VCaP (cell line): ENCODE results near the gene SLC5A4.

Experiments used
- H3K27ac ChIP-seq: fragments of 450-650 bp; 2 replicates; pipeline ENCODE4 v1.5.1; 2017
- CTCF ChIP-seq: fragments of 450-650 bp; conservative IDR thresholded peaks from 2 replicates; pipeline ENCODE4 v1.5.1; 2017; ENCODE audit warnings: mild to moderate bottlenecking, moderate library complexity

The SLC5A4 gene

GRCh38 chr22:32226326-32227104, 28.6 kb downstream of the SLC5A4 start:
- no peak for TF ChIP-seq CTCF
- H3K27ac ChIP-seq, result no peak overlapping the region

- no peak for TF ChIP-seq CTCF
- no peak overlapping the region for H3K27ac ChIP-seq
Measured at GRCh38 chr22:32222991-32223390, 32.2 kb downstream of the SLC5A4 start.

- H3K27ac ChIP-seq, result no peak overlapping the region
- TF ChIP-seq CTCF, result no peak
Measured at GRCh38 chr22:32219026-32219425, 36.1 kb downstream of the SLC5A4 start.

GRCh38 chr22:32218470-32218869, 36.7 kb downstream of the SLC5A4 start:
- no peak overlapping the region for H3K27ac ChIP-seq
- TF ChIP-seq CTCF, result no peak

- H3K27ac ChIP-seq, result no peak overlapping the region
- TF ChIP-seq CTCF, result no peak
Measured at GRCh38 chr22:32217465-32217864, 37.7 kb downstream of the SLC5A4 start.

- H3K27ac ChIP-seq, result no peak overlapping the region
Measured at GRCh38 chr22:32216911-32217310, 38.2 kb downstream of the SLC5A4 start.

GRCh38 chr22:32211011-32211410, 44.1 kb downstream of the SLC5A4 start:
- TF ChIP-seq CTCF, result no peak

More at GRCh38 chr22:32216911-32217310, 38.2 kb downstream of the SLC5A4 start:
- no peak for TF ChIP-seq CTCF

More at GRCh38 chr22:32211011-32211410, 44.1 kb downstream of the SLC5A4 start:
- no peak overlapping the region for H3K27ac ChIP-seq
